Ovary (tissue), 3 donors: ENCODE results near the gene CUL4A.

Experiments
- CTCF ChIP-seq, 3 donors: fragments of 450-650 bp in 2 of 3; fragments of 200-600 bp in 1 of 3; IDR thresholded peaks; one replicate each; pipeline versions ENCODE4 v1.5.1 to v1.8.0; 2016 to 2022; ENCODE audit warnings: antibody characterized with exemption in 3 of 3, mild to moderate bottlenecking in 1 of 3
- EP300 ChIP-seq: sonication (generic); formaldehyde crosslinking; IDR thresholded peaks from one replicate; pipeline ENCODE4 v1.6.1; 2017; ENCODE audit warnings: antibody characterized with exemption
- POLR2A ChIP-seq: fragments of 450-650 bp; IDR thresholded peaks from one replicate; pipeline ENCODE4 v1.6.1; 2017; ENCODE audit warnings: antibody characterized with exemption, mild to moderate bottlenecking, moderate library complexity
- donor health status: DM: no; HTN: no; CAD: no.

- TF ChIP-seq CTCF (IDR thresholded peaks at IDR 0.05) (no peak), POLR2A (no peak), EP300 (no peak)
Measured at GRCh38 chr13:113186061-113186900, 23.1 kb upstream of the CUL4A start.
